Vagina (tissue), 2 donors: ENCODE results near the gene WDR59. TPM values are rescaled to one million over a fixed set of nuclear protein-coding genes. Genes with fewer than 3 reads are reported as not detected.

Experiments
- DNase-seq, 2 donors: peaks; one replicate each; pipeline ENCODE4 v3.0.0-alpha.2; 2017; ENCODE audit errors: extremely low spot score in 2 of 2
- H3K27ac ChIP-seq: fragments of 200-600 bp; sonication (generic); one replicate; pipeline ENCODE4 v1.5.1; 2019
- H3K27me3 ChIP-seq: fragments of 200-600 bp; sonication (generic); one replicate; pipeline ENCODE4 v1.5.1; 2019
- H3K36me3 ChIP-seq, 2 donors: fragments of 200-600 bp; sonication (generic); one replicate each; pipeline ENCODE4 v1.5.1; 2017 to 2019
- H3K4me1 ChIP-seq: fragments of 200-600 bp; sonication (generic); one replicate; pipeline ENCODE4 v1.5.1; 2019
- H3K4me3 ChIP-seq, 2 donors: fragments of 200-600 bp; sonication (generic); 1 replicate in 1 of 2; 2 replicates in 1 of 2; pipeline ENCODE4 v1.5.1; 2016 to 2019
- H3K9me3 ChIP-seq: fragments of 200-600 bp; sonication (generic); one replicate; pipeline ENCODE4 v1.5.1; 2019
- POLR2A ChIP-seq, 2 donors: fragments of 450-650 bp; IDR thresholded peaks; one replicate each; pipeline ENCODE4 v1.6.1; 2017; ENCODE audit warnings: antibody characterized with exemption in 2 of 2, mild to moderate bottlenecking in 2 of 2, moderate library complexity in 2 of 2
- POLR2AphosphoS5 ChIP-seq, 2 donors: sonication (generic); formaldehyde crosslinking; IDR thresholded peaks; one replicate each; pipeline ENCODE4 v1.9.0; 2017; ENCODE audit warnings: antibody characterized with exemption in 2 of 2, mild to moderate bottlenecking in 2 of 2, low read depth in 1 of 2; ENCODE audit not compliant: insufficient read depth in 1 of 2
- intact Hi-C: fragments of 100-400 bp; cut with DNase I; formaldehyde crosslinking; loops from one replicate; pipeline ENCODE4 v1.15.1; 2023
- total RNA-seq: library from RNA; depleted of rRNA; stranded (reverse); fragments of >200 nt; gene quantifications from one replicate; pipeline ENCODE4 v1.2.3, GENCODE V29; 2016
- TF ChIP-seq, protein P1 (sequence below), 3 experiments: fragments of 450-650 bp in 2 of 3; fragments of 200-600 bp in 1 of 3; sonication (generic) in 1 of 3; IDR thresholded peaks; one replicate each; pipeline ENCODE4 v1.5.1; 2017 to 2019; ENCODE audit warnings: antibody characterized with exemption in 3 of 3, mild to moderate bottlenecking in 2 of 3, moderate library complexity in 2 of 3

The WDR59 gene
- total RNA-seq, 1 donor from 2014 or later, result 95.3 TPM

DNA sequence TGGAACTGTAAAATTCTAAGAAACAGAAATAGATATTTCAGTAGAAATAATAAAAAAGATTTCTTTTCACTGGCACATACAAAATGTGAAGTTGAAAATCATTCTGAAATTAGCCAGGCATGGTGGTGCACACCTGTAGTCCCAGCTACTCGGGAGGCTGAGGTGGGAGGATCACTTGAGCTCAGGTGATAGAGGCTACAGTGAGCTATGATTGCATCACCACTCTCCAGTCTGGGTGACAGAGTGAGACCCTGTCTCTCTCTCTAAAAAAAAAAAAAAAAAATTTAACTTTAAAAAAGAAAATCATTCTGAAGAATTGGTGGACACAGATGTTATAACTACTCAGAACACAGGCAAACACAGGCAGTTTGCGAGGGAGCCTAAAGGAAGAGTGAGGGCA, 112.6 kb downstream of the WDR59 start:
- Histone ChIP-seq H3K27me3 (no peaks in the 10 kb centered on the region), H3K4me1 (peaks cover 19% of the 10 kb centered on the region)

DNA sequence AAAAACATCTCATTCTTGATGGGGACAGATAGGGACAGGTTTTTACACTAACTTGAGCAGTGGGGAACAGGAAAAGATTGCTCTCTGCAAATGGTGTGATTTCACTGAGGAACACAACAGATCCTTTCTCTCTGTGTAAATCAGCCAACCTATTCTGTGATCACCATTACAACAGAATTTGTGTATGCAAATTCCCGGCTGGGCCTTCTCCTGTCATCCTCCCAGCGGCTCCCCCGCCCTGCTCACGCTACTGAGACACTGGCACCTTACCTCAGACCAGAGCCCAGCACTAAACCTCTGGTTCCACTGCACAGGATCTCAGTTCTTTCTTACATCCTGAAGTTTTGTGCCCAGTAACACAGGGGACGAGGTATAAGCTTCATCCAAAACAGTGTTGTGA, 113.3 kb downstream of the WDR59 start:
- Histone ChIP-seq H3K36me3 (peaks cover 0 to 10% of the 10 kb centered on the region in 2 donors), H3K4me3 (no peak overlapping the region), H3K27ac (no peak overlapping the region), H3K27me3 (no peaks in the 10 kb centered on the region), H3K9me3 (no peaks in the 10 kb centered on the region), H3K4me1 (peaks cover 21% of the 10 kb centered on the region)
- no peak for DNase-seq
- TF ChIP-seq, protein P1, sequence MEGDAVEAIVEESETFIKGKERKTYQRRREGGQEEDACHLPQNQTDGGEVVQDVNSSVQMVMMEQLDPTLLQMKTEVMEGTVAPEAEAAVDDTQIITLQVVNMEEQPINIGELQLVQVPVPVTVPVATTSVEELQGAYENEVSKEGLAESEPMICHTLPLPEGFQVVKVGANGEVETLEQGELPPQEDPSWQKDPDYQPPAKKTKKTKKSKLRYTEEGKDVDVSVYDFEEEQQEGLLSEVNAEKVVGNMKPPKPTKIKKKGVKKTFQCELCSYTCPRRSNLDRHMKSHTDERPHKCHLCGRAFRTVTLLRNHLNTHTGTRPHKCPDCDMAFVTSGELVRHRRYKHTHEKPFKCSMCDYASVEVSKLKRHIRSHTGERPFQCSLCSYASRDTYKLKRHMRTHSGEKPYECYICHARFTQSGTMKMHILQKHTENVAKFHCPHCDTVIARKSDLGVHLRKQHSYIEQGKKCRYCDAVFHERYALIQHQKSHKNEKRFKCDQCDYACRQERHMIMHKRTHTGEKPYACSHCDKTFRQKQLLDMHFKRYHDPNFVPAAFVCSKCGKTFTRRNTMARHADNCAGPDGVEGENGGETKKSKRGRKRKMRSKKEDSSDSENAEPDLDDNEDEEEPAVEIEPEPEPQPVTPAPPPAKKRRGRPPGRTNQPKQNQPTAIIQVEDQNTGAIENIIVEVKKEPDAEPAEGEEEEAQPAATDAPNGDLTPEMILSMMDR (IDR thresholded peaks at IDR 0.05), result no peak
- TF ChIP-seq POLR2A (IDR thresholded peaks at IDR 0.05) (no peak), POLR2AphosphoS5 (IDR thresholded peaks at IDR 0.05; ENCODE audit: insufficient read depth in 1 of 2, low read depth in 1 of 2) (no peak)
- intact Hi-C loops, result no loop called here

More for the DNA sequence above, 112.6 kb downstream of the WDR59 start:
- intact Hi-C loops, result no loop called here
- TF ChIP-seq POLR2AphosphoS5 (IDR thresholded peaks at IDR 0.05; ENCODE audit: insufficient read depth in 1 of 2, low read depth in 1 of 2) (no peak), POLR2A (IDR thresholded peaks at IDR 0.05) (no peak)
- TF ChIP-seq, protein P1 (IDR thresholded peaks at IDR 0.05), result no peak
- H3K27ac ChIP-seq, result no peak overlapping the region
- H3K36me3 ChIP-seq, result peaks cover 0 to 10% of the 10 kb centered on the region in 2 donors
- no peaks in the 10 kb centered on the region for H3K9me3 ChIP-seq
- H3K4me3 ChIP-seq, result no peak overlapping the region
- no peak for DNase-seq

DNA sequence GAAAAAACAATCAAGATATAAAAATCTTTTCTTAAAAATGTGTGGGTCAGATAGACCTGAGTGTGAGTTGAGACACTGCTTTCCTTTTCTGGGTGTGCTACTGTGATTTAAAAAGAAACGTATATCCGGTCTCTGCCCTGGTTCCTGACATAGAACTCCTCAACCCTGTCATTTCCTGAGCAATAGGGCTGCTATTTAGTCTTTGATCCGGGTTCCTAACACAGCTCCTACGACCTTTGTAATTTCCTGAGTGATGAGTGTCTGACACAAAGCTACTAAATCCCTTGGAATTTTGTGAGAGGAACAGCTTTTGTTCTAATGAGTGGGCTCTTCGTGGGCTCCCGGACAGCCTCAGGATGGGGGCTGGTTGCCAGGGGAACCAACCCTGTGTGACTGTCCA, 116.4 kb downstream of the WDR59 start:
- H3K27me3 ChIP-seq, result no peaks in the 10 kb centered on the region
- TF ChIP-seq POLR2AphosphoS5 (IDR thresholded peaks at IDR 0.05; ENCODE audit: insufficient read depth in 1 of 2, low read depth in 1 of 2), result peak in 1 of 2 donors; percentile 59
- TF ChIP-seq, protein P1 (IDR thresholded peaks at IDR 0.05), result no peak
- peak overlapping the region; percentile 52 for H3K27ac ChIP-seq
- intact Hi-C loops, result loop anchor here (10.0 kb wide), 1 partner anchor 164 kb away; the partner anchor contains the start of gene MLKL
- no peaks in the 10 kb centered on the region for H3K9me3 ChIP-seq
- no peak for DNase-seq
- peaks cover 16% of the 10 kb centered on the region for H3K4me1 ChIP-seq
- no peak overlapping the region for H3K4me3 ChIP-seq
- H3K36me3 ChIP-seq, result peaks cover 0 to under 1% of the 10 kb centered on the region in 2 donors

DNA sequence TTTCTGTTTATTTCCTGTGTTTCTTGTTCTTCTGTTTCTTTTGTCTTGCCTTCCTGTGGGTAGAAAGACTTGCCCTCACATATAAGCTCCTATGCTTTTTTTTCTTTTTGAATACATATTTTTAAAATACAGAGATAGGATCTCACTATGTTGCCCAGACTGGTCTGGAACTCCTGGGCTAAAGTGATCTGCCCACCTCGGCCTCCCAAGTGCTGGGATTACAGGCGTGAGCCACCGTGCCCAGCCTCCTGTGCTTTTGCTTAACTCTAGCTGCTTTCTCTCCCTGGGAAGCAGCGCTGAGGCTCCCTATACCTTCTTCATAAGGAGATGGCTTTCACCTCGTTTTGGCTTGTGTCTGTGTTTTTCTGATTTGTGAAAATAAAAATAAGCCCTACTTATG, 116.9 kb downstream of the WDR59 start:
- Histone ChIP-seq H3K4me3 (no peak overlapping the region), H3K27me3 (no peaks in the 10 kb centered on the region), H3K9me3 (no peaks in the 10 kb centered on the region), H3K4me1 (peaks cover 16% of the 10 kb centered on the region), H3K36me3 (no peaks in the 10 kb centered on the region), H3K27ac (peak overlapping the region; percentile 52)
- TF ChIP-seq, protein P1 (IDR thresholded peaks at IDR 0.05), result no peak
- TF ChIP-seq POLR2AphosphoS5 (IDR thresholded peaks at IDR 0.05; ENCODE audit: insufficient read depth in 1 of 2, low read depth in 1 of 2) (no peak), POLR2A (IDR thresholded peaks at IDR 0.05) (no peak)
- DNase-seq, result no peak
- intact Hi-C loops, result loop anchor here (10.0 kb wide), 1 partner anchor 163 kb away; the partner anchor contains the start of gene MLKL

DNA sequence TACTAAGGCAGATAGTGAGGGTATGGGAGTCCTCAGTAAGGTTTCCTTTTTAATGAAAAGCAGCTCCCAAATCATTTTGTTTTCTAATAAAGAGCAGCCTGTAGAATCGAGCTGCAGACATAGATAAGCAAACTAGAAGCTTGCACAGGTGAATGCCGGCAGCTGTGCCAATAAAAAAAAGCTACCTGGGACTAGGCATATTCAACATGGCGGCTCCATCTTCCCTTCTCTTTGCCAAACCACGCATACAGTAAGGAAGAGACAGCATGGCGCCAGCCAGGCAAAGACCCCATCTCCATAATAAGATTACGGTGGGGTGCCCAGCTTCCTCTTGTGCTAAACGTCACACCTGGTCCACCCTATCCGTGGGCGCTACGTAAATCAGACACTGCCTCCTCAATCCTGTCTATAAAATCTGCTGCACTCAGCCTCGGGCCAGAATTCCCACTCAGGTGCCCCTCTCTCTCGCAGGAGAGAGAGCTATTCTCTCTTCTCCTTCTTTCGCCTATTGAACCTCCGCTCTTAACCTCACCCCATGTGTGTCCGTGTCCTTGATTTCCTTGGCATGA, 117.6 kb downstream of the WDR59 start:
- no peaks in the 10 kb centered on the region for H3K9me3 ChIP-seq
- H3K36me3 ChIP-seq, result no peaks in the 10 kb centered on the region
- H3K4me1 ChIP-seq, result peaks cover 16% of the 10 kb centered on the region
- no peaks in the 10 kb centered on the region for H3K27me3 ChIP-seq
- DNase-seq, result no peak
- H3K4me3 ChIP-seq, result no peak overlapping the region
- TF ChIP-seq, protein P1 (IDR thresholded peaks at IDR 0.05), result no peak
- TF ChIP-seq POLR2A (IDR thresholded peaks at IDR 0.05), result no peak
- TF ChIP-seq POLR2AphosphoS5 (IDR thresholded peaks at IDR 0.05; ENCODE audit: insufficient read depth in 1 of 2, low read depth in 1 of 2), result no peak
- intact Hi-C loops, result loop anchor here (10.0 kb wide), 1 partner anchor 163 kb away; the partner anchor contains the start of gene MLKL
- peak overlapping the region; percentile 52 for H3K27ac ChIP-seq
